Stimulated activated naive CD4-positive, alpha-beta T cell (primary cell): ENCODE data around the gene DHFR.
"Not testable (repeated sequence)": the region's sequence is repeated elsewhere in the genome, so short reads cannot be mapped to it uniquely, and the experiment has no call there.

Experiments
- DNase-seq, 6 experiments: peaks; one replicate each; lab custom pipeline; 2025; lab: John Stamatoyannopoulos, UW

The DHFR gene

DNA sequence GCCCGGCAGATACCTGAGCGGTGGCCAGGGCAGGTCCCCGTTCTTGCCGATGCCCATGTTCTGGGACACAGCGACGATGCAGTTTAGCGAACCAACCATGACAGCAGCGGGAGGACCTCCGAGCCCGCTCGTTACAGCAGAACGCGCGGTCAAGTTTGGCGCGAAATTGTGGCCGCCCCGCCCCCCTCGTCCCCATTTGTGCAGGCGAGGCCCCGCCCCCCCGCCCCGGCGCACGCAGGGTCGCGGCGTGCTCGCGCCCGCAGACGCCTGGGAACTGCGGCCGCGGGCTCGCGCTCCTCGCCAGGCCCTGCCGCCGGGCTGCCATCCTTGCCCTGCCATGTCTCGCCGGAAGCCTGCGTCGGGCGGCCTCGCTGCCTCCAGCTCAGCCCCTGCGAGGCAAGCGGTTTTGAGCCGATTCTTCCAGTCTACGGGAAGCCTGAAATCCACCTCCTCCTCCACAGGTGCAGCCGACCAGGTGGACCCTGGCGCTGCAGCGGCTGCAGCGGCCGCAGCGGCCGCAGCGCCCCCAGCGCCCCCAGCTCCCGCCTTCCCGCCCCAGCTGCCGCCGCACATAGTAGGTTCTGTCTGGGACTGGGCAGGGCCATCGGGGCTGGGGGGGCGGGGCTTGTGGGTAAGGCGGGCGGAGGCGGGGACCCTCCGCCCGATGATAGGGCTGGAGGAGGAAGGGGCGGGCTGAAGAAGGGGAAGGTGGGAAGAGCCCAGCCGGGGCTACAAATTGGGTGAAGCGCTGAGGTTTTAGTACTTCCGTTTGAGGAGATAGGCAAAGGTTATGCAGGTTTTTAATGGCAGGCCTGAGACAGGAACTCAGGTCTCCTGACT is at the start of gene DHFR, which contains the start of gene MSH3:
TSS of gene DHFR (minus strand) at position 593 of the 840 bp plus-strand sequence. CDS start at position 99, 494 bp downstream.
TSS of gene MSH3 (plus strand) at position 262 of the 840 bp plus-strand sequence. CDS start at position 338, 76 bp downstream.
- DNase-seq: peak; percentile 87 to 91 (median 88)

DNA sequence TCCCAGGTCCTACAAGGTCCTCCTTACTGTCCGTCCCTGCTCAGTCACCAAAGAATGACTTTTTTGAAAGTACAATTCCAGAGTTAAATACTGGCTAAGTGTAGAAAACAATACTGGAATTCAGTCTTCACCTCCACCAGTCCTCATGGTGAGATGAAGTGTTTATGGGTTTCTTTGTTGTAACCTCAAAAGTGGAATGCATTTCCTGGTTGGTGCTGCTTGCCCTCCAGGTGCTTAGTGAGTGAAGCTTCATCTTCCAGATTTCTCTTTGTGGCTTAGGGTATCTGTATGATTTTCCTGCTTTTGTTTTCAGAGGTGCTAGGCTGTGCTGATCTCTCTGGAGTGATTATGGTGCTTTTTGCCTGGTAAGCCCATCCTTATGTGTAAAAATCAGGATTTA is 49.4 kb upstream of the DHFR start:
- DNase-seq: no peak

DNA sequence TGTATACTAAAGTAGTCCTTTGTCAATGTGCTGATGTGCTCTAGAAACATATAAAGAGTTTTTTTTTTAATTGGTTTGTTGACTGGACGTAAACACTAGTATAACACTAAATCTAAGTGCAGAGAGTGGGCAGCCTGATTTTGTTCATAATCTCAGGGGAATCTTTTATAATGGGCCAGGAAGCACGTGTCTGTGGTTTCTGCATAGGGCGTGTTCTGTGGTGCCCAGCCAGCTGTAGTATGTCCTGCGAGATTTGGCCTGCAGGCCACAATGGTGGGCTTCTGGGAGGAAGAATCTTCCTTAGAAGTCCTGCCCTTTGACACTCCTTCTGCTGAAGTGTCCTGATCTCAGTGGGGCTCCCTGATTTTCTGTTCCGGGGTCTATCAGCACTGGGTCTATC is 49.0 kb upstream of the DHFR start:
- no peak for DNase-seq

DNA sequence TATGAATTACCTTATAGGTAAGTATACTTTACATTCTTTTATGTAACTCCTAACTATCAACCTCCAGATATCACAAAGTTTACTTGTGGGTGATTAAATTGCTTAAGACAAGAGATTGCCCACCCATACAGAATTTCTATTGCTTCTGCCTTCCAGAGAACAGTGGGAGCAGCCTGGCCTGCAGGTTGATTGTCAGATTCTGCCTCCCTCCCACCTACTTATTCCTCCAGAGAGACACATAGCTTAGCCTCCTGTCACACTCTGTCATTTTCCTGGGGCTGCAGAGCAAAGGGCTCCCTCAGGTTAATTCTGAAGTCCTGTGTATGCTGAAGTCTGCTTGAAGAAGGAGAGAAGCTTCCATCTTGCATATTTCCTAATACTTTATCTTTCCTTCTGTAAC is 48.5 kb upstream of the DHFR start:
- no peak for DNase-seq

DNA sequence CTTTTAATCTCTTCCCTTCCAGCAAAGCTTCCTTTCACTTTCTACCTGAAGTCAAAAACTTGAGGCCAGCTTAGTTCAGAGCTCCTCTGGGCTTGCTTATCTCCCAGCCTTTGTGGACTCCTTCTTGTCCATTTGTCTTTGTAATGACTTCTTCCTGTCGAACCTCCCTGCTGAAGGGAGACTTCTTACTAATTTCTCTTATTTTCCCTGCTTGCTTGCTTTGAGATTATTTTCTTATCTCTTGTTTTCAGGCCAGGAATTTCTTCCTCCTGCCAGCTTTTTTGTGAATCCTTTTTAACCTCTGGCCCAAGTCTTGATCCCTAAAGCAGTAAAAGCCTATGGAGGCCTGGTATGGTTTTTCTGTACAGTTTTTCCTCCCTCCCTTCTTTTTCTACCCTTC is 46.8 kb upstream of the DHFR start:
- DNase-seq: no peak

DNA sequence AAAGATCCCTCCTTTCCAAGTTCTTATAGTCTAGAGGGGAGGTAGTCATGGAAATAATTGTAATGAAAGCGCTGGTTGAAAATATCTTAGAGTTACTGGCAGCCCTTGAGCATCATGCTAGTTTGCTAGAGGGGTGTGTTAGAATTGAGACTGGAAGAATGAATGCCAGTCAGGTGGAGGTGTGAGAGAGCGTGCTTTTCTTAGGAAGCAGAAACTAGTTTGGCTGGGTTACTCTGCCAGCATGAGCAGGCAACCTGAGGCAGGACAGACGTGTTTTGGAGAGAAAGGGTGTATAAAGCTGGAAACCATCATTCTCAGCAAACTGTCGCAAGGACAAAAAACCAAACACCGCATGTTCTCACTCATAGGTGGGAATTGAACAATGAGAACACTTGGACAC is 43.6 kb upstream of the DHFR start:
- no peak for DNase-seq

DNA sequence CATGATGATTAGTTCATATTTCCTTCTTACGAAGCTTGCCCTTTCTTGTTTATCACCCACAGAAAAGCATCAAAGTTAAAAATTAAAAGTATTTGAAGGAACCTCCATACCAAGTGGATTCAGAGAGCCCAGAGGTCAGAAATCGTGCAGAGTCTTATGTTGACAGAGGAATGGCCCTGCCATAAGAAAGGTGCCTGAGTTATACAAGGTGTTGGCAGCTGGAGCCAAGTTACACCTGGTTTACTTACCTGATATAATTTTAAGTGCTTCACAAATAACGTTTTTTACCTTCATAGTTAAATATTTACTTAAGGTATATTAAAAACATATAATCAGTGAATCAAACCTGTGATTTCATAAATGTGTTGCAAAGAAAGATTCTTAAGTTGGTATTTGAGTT is 42.3 kb upstream of the DHFR start:
- no peak for DNase-seq

DNA sequence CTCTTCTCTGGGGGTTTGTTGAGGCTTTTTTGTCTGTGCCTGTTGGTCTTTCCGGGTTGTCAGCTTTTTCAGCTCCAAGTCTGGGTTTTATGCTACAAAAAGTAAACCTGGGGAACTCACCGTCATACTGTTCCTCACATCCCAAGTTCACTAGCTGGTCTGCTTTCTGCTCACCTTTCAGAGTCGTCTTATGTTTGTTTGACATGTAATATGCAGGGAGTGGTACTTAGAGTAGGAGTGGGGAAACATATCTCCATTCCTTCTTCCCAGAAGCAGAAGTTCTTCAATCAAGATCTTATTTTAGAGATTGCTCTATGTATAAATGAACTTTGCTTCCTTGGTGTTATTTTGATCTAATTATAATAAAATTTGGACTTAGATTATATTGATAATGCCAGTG is 41.7 kb upstream of the DHFR start:
- DNase-seq: no peak

DNA sequence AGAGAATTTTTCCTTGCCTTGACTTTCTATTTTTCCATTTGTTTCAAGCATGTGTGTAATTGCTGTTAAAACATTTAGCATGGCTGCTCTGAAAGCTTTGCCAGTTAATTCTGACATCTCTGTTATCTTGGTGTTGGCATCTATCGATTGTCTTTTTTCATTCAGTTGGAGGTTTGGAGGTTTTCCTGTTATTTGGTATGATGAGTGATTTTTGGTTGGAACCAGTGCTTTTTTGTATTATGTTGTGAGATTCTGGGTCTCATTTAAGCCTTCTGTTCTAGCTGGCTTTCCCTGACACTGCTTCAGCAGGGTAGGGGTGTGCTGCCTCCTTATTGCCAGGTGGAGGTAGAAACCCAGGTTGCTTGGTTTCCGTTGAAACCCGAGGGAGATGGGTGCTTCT is 40.9 kb upstream of the DHFR start:
- no peak for DNase-seq

DNA sequence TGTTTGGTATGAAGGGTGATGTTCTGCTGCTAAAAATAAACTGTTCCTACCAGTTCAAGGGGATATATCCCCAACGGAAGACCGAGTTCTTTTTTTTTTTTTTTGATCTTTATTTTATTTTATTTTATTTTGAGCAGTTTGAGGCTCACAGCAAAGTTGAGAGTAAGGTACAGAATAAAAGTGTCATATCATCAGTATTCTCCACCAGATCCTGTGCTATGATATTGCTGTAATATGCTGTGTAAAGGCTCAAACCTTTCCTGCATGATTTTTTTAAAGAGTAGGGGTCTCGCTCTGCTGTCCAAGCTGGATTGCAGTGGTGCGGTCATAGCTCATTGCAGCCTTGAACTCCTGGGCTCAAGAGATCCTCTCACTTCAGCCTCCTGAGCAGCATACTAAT is 34.8 kb upstream of the DHFR start:
- no peak for DNase-seq

DNA sequence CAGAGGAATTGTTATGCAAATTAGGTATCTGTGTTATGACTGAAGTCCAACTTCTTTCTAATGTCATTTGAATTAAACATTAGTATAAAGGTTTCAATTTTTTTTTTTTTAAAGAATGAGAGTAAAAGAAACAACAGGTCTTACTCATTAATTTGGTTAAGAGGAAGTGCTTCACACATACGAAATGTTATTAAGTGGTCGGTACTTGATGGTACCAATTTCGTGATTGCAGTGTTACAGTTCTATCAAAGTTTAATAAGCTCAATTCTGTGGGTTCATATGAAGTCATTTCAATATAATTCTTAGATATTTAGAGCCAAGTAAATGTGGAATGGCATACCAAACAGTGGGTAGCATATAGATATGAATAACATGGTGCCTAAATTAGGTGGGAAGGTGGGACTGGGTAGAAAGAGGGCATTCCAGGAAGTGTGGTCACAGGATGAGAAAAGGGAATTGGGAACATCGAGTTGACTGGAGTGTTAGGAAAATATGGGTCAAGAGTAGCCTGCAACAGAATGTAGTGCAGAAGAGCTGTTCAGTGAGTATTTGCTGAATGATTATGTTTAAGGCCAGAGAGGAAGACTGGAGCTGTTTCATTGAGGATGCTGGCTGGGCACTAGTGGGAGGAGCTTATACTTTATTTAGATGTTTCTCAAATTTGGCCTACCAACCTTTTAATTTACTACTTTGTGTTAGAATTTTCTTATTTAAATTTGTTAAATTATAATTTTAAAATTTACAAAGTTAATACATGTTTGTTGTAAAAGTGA is 34.1 kb upstream of the DHFR start:
- DNase-seq: no peak

DNA sequence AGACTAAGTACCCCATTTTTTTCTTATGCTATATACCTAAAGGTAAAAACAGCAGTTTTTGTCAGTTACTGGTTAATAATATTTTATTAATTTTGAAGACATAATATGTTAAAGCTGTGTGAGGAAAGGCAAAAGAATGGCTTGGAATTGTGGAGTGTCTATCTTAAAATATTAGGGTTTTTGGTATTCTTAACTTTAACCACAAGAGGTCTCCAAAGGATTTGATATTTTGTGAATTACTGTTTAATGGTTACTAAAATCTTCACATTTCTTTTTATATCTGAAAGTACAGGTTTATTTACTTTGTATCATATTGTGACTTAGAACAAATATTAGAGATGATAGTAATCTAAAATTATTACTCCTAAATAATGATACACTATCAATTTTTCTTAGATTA is 32.0 kb upstream of the DHFR start:
- DNase-seq: peak in 3 of 6 experiments; percentile 0 to 32 (median 10)

DNA sequence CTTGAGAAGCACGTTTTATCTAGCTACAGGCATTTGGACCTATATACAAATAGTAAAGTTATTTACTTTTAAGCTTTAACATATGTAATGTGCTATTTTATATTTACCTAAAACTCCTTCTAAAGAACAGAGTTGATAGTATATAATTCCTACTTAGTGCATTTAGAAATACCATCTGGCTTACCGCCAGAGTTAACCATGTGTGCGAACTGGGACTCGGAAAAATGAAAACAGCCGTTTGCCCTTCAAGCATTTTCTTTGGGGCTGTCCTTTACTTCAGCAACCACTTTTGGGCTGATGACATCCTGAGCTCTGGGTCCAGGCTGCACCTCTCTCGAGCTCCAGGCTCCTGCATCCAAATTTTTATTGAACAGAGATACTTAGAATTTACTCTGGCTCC is 21.9 kb upstream of the DHFR start:
- DNase-seq: no peak

DNA sequence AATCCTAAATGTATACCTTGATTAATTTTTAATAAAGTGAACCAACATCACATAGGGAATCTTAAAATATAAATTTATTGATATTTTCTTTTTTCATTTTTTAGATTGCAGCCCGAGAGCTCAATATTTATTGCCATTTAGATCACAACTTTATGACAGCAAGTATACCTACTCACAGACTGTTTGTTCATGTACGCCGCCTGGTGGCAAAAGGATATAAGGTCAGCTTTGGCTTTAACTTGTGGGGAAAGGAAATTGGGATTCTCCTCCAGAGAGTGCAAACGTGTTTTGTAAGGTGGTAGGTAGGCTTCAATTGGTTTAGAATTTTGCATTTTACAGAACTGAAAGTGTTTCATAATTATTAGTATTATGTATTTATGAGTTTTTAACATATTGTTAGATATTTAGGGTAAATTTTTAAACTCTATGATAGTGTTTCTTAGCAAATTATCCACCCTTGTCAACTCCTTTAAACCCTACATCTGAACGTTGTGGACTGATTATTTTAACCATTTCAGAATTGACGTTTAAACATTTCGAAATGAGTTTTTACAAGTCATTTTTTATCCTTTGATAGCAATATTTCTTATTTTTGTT is 17.5 kb upstream of the DHFR start:
- peak; percentile 6 to 56 (median 42) for DNase-seq

DNA sequence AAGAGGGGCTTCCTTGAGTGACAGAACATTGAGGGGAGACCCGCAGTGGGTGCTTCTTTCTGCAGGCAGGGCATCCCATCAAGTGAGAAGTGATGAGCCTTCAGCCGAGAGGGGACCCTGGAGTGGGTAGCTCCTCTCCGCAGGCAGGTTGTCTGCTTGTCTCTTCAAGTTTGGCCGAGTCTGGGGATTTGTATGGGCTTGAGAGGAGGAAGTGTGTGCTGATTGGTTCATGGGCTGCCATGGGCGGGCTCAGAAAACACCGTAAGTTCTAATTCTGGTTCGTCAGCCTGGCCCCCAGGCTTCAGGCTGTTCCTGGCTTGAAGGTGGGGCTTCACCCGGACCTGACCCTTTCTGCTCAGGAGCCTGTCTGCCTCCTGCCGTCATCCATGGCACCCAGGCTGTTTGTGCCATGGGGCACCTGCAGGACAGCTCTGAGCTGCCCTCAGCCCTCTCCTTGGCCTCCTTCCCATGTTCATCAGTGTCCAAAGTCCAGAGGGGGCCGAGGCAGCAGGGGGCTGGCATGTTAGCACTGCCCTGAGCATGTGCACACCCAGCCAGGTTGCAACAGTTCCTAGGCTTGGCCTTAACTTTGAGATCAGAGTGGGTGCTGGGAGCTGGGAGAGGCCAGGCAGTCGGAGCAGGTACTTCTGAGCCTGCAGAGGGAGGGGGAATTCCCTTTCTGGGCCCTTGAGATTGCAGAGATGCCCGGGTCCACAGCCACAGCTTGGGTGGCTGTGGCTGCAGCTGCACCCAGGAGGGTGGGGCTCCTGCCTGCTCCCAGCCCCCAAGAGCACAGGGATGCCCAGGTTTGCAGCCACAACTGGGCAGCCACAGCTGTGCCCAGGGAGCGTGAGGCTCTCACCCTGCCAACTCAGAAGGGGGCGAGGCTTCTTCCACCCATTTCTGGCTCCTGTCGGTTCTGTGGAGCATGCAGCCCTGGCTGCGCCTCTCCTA is 13.5 kb upstream of the DHFR start:
- DNase-seq: no peak

DNA sequence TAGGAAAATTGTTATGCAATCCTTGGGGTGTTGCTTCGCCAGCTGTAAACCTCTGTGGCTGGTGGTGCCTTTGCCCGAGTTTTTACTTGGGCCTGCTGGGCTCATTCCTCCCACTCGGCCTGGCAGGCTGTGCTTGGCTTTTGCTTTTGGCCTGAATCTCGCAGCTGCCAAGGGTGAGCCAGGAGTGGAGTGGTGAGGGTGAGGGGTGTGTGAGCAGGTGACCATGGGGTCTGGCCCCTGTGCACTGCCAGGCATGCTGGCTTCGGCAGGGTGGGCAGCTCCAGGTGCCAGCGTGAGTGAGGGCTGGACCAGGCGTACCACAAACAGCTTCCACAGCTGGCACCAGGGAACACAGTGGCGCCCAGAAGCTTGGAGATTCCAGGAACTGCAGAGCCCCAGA is 12.6 kb upstream of the DHFR start:
- no peak for DNase-seq

DNA sequence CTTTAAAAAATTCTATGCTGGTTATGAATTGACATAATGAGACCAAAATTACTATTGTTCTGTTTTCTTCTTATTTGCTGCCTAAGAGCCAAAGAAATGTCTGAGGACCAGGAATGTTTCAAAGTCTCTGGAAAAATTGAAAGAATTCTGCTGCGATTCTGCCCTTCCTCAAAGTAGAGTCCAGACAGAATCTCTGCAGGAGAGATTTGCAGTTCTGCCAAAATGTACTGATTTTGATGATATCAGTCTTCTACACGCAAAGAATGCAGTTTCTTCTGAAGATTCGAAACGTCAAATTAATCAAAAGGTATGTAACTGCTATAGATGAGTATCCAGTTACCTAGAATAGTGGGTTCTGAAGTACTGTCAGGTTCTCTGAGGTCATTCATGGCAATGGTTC is 10.3 kb upstream of the DHFR start:
- no peak for DNase-seq

DNA sequence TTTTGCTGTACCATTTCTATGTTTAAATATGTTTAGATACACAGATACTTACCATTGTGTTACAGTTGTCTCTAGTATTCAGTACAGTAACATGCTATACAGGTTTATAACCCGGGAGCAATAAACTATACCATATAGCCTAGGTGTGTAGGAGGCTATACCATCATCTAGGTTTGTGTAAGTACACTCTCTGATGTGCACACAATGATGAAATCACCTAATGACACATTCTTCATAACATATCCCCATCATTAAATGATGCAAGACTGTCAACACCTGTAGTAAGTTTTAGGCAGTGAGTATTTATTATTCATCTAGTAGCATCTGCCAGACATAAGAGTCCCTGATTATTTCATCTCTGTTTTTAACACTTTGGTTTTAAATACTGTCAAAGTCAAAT is 7.3 kb upstream of the DHFR start:
- DNase-seq: no peak

DNA sequence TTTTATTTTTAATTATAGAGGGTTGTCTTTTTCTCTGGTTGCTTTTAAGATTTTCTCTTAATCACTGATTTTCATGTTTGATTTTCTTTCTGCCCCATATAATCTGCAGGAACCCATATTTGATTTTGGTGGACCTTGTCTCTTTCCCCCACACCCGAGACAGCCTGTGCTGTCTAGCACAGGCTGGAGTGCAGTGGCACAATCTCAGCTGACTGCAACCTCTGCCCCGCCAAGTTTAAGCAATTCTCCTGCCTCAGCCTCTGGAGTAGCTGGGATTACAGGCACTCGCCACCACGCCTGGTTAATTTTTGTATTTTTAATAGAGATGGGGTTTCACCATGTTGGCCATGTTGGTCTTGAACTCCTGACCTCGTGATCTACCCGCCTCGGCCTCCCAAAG is 5.9 kb upstream of the DHFR start:
- DNase-seq: not testable (repeated sequence)

DNA sequence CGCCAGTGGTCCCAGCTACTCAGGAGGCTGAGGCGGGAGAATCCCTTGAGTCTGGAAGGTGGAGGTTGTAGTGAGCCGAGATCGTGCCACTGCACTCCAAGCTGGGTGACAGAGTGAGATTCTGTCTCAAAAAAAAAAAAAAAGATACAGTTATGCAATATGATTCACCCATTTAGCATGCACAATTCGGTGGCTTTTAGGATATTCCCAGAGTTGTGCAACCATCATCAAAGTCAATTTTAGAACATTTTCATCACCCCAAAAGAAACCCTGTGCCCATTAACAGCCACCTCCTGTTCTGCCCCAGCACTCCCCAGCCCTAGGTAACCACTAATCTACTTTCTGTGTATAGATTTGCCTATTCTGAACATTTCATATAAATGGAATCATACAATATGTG is 4.3 kb upstream of the DHFR start:
- no peak for DNase-seq

DNA sequence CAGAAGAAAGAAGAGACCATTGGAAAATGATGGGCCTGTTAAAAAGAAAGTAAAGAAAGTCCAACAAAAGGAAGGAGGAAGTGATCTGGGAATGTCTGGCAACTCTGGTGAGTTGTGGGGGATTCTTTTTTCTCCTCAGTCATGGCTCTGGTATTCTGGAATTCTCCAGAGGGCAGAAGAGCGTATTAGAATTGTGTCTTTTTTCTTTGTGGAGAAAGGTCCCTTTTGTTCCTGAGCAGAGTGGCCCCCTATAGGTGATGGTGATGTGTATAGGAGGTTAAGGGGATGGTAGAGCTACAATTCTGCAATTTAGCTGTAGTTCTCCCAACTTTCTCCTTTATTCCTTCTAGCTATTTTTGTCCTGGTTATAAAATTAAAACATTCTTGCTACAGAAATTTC is 1.6 kb upstream of the DHFR start:
- DNase-seq: no peak
